AML-193 (cell line): Measurements from ENCODE around the gene OLIG3.

Source experiments
- DNase-seq, 2 experiments: peaks; one replicate each; lab custom pipeline; 2025; lab: John Stamatoyannopoulos, UW

The OLIG3 gene

GRCh38 chr6:137467211-137467610 is 27.0 kb downstream of the OLIG3 start:
- DNase-seq: no peak

- DNase-seq: no peak
Measured at GRCh38 chr6:137465378-137466009, 28.7 kb downstream of the OLIG3 start.

GRCh38 chr6:137452333-137452894 is 41.8 kb downstream of the OLIG3 start:
- DNase-seq: no peak

GRCh38 chr6:137443901-137444300 is 50.3 kb downstream of the OLIG3 start:
- no peak for DNase-seq
